ENCODE measurements around the gene TRIOBP. TPM values are rescaled to one million over a fixed set of nuclear protein-coding genes. Genes with fewer than 3 reads are reported as not detected.
A peak's percentile ranks its signal among the peaks of the same experiment; 100 is the strongest.

TRIOBP gene
- total and polyA plus RNA-seq, 2 of the 13 experiments (the other 11 are each of a cell fraction or from before 2014, with no cell fraction given): 6.1 to 15.4 TPM

- TF ChIP-seq MYNN (CRISPR knock-in tag; IDR thresholded peaks at IDR 0.05; ENCODE audit: low read depth) (no peak), GATAD1 (CRISPR knock-in tag; IDR thresholded peaks at IDR 0.05) (no peak), CREM (IDR thresholded peaks at IDR 0.05) (no peak), CREM (CRISPR knock-in tag; IDR thresholded peaks at IDR 0.05) (no peak), NR2C2 (CRISPR knock-in tag; IDR thresholded peaks at IDR 0.05; ENCODE audit: borderline replicate concordance) (no peak), ZBTB44 (CRISPR knock-in tag; IDR thresholded peaks at IDR 0.05) (no peak), HIVEP1 (CRISPR knock-in tag; IDR thresholded peaks at IDR 0.05) (0 out of 2 replicates have a peak, but pooled peaks have one; percentile 28), PRDM10 (CRISPR knock-in tag; IDR thresholded peaks at IDR 0.05; ENCODE audit: low read depth) (no peak), ZNF674 (CRISPR knock-in tag; IDR thresholded peaks at IDR 0.05; ENCODE audit: low read depth) (no peak), ZNF629 (CRISPR knock-in tag; conservative IDR thresholded peaks at IDR 0.05) (0 out of 2 replicates have a peak, but pooled peaks have one; percentile 11), IKZF1 (IDR thresholded peaks at IDR 0.05) (no peak), KDM3A (CRISPR knock-in tag; IDR thresholded peaks at IDR 0.05; ENCODE audit: low read depth) (no peak), NFE2L2 (IDR thresholded peaks at IDR 0.05; ENCODE audit: low read length) (no peak), ATAD3A (CRISPR knock-in tag; IDR thresholded peaks at IDR 0.05) (no peak), ZNF704 (CRISPR knock-in tag; IDR thresholded peaks at IDR 0.05; ENCODE audit: borderline replicate concordance) (no peak), ZNF180 (CRISPR knock-in tag; IDR thresholded peaks at IDR 0.05; ENCODE audit: borderline replicate concordance, low read depth) (no peak), ZSCAN12 (CRISPR knock-in tag; IDR thresholded peaks at IDR 0.05) (no peak), ZNF232 (CRISPR knock-in tag; IDR thresholded peaks at IDR 0.05; ENCODE audit: borderline replicate concordance) (no peak), CENPT (CRISPR knock-in tag; IDR thresholded peaks at IDR 0.05; ENCODE audit: low read depth) (no peak), HES4 (CRISPR knock-in tag; IDR thresholded peaks at IDR 0.05; ENCODE audit: borderline replicate concordance) (no peak), ZNF34 (CRISPR knock-in tag; IDR thresholded peaks at IDR 0.05; ENCODE audit: borderline replicate concordance) (no peak), CTCF (CRISPR knock-in tag; IDR thresholded peaks at IDR 0.05) (peak; percentile 68), ZIK1 (CRISPR knock-in tag; IDR thresholded peaks at IDR 0.05; ENCODE audit: borderline replicate concordance, low read depth) (no peak), CCAR2 (optimal IDR thresholded peaks at IDR 0.05; ENCODE audit: low read depth, low read length) (no peak)
Measured at GRCh38 chr22:37781434-37782059, 84.7 kb downstream of the TRIOBP start (continued).
